Daoy (cell line): Measurements from ENCODE around the gene CFB. TPM values are rescaled to one million over a fixed set of nuclear protein-coding genes. Genes with fewer than 3 reads are reported as not detected.
"Not testable (repeated sequence)": the region's sequence is repeated elsewhere in the genome, so short reads cannot be mapped to it uniquely, and the experiment has no call there.

Source experiments
- DNase-seq: peaks from one replicate; pipeline ENCODE4 v3.0.0-alpha.2; 2015; ENCODE audit warnings: low read depth
- total RNA-seq: library from RNA; depleted of rRNA; stranded (reverse); fragments of >200 nt; shearing (Covaris generic); gene quantifications from 2 replicates; pipeline ENCODE4 v1.2.3, GENCODE V29; 2014; rRNA removed

Gene CFB
- total RNA-seq, 1 experiment from 2014 or later, result 0.86 TPM

DNA sequence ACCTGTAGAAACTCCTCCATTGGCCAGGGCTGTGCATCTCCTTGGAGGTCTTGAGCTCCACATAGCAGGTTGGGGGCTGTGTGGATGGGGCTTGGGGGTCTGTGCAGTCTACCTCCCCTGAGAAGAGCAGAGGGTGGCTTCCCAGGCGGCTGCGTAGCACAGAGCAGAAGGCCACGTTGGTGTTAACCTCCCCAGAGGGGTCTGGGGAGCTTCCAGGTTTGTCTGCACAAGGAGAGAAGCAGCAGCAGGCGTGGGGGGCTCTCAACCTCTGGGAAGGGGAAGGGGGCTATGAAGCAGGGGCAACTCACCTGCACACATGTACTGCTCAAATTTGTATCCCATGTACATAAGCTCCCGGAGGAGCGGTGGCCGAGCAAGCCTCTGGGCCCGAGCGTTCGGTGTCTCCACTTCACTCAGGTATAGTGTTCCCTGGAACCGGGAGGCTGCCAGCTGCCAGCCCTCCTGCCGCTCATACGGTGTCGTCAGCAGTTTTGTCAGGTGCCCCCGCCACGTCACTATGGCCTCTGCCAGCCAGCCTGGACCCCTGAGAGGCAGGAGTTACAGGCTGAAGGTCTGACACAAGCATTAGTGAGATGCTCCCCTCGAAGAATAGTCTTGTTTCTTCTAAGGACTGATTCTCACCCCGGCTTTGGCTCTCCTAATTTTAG, 24.8 kb downstream of the CFB start:
- DNase-seq, result peak; percentile 51

DNA sequence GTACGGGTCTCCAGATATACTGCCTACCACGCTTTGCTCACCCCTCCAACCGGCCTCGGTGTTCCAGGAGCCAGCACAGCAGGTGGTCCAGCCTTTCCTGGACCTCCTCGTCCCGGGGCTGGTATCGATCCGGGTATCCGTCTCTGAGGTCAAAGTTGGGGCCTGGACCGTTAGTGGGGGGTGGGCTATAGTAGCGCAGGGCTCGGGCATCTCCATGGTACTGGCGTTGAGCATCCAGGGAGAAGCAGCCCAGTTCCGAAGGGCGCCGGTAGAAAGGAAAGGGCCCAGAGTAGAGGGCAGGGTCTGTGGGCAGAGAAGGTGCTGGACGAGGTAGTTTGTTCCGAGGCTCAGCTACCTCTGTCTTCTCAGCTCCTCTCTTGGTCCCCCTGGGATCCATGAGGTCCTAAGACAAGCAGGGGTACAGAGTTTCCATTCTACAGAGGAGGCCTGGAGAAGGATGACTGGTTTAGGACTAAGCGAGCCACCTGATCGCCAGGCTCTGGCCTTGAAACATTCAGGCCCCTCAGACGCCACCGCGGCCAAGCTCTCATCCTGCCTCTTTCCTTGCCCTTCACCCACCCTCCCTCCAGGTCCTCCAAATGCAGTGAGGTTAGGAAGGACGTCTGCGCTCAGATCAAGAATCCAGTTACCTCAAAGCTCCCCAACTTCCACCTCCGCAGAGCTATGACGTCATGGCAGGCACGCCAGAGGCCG, 25.5 kb downstream of the CFB start:
- no peak for DNase-seq

DNA sequence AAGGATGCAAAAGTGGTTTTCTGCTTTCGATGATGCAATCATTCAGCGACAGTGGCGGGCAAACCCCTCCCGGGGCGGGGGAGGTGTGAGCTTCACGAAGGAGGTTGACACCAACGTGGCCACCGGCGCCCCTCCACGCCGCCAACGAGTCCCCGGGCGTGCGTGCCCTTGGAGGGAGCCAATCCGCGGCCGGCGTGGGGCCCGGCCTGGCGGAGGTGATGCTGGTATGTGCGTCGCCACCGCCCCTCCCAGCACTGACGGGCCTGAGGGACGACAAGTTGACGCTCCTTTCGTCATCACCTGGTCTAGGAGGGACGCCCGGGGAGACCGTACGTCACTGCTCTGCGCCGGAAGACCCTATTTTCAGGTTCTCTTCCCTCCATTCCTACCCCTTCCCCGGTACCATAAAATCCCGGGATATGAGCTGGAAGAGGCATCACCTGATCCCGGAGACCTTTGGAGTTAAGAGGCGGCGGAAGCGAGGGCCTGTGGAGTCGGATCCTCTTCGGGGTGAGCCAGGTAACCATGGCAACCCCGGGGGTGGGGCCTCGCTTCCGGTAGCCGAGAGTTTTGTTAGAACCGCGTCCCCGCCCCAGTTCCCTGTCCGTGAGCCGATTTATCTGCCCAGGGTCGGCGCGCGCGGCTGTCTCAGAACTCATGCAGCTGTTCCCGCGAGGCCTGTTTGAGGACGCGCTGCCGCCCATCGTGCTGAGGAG, 26.3 kb downstream of the CFB start, which contains the start of gene DXO:
TSS of gene DXO (minus strand) at position 146 of the 716 bp plus-strand sequence. CDS start 463 bp downstream, outside the sequence.
- peak; percentile 100 for DNase-seq

DNA sequence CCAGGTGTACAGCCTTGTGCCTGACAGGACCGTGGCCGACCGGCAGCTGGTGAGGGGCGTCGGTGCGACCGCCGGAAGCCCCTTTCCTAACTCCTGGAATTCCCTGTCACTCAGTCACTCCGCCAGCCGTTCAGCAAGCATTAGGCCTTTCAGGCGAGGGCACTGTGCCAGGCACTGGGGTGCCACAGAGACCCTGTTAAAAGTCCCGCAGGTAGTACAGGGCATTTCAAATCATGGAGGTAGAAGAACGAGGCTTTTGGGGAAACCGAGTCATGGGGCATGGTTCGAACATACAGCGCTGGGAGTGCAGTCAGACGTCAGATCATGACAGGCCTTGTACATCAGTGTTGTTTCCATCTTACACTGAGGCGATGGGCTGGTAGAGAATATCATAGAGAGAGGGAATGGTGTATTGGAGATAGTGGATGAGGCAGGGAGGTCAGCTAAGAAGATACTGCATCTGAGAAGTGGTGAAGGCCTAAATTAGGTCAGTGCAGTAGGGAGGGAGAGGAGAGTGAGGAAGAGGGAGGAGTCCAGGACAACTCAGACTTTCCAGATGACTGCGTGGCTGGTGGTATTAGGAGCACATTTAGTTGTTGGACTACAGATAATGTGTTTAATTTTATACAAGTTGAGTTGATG, 26.9 kb downstream of the CFB start:
- DNase-seq, result peak; percentile 36

DNA sequence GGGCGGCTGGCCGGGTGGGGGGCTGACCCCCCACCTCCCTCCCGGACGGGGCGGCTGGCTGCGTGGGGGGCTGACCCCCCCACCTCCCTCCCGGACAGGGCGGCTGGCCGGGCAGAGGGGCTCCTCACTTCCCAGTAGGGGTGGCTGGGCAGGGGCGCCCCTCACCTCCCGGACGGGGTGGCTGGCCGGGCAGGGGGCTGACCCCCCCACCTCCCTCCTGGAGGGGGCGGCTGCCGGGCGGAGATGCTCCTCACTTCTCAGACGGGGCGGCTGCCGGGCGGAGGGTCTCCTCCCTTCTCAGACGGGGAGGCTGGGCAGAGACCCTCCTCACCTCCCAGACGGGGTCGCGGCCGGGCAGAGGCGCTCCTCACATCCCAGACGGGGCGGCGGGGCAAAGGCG, 30.2 kb downstream of the CFB start:
- not testable (repeated sequence) for DNase-seq

DNA sequence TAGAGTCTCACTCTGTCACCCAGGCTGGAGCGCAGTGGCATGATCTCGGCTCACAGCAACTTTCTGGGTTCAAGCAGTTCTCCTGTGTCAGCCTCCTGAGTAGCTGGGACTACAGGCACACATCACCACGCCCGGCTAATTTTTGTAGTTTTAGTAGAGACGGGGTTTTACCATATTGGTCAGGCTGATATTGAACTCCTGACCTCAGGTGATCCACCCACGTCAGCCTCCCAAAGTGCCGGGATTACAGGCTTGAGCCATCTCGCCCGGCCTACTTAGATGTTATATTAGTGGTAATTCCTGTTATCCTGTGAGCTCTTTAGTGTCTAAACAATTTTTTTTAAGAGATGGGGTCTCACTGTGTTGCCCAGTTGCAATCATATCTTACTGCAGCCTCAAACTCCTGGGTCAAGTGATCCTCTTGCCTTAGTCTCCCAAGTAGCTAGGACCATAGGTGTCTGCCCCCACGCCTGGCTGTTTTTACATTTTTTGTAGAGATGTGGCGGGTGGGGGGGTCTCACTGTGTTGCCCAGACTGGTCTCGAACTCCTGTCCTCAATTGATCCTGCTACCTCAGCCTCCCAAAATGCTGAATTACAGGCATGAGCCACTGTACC, 32.0 kb downstream of the CFB start:
- DNase-seq, result no peak

DNA sequence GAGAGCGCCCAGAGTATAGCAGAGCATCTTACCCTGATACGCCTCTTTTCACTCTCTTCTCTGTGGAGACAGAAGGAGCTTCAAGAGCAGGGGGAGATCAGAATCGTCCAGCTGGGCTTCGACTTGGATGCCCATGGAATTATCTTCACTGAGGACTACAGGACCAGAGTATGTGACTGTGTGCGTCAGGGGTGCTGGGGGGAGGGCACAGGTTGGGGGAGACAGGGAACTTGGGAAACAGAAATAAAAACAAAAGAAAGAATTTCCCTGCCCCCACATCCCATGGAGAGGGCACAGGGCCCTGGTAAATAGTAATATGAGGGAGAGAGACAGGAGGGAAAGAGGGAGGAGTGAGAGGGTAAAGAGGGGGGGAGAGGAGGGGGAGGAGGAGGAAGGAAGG, 32.9 kb downstream of the CFB start:
- DNase-seq, result no peak

DNA sequence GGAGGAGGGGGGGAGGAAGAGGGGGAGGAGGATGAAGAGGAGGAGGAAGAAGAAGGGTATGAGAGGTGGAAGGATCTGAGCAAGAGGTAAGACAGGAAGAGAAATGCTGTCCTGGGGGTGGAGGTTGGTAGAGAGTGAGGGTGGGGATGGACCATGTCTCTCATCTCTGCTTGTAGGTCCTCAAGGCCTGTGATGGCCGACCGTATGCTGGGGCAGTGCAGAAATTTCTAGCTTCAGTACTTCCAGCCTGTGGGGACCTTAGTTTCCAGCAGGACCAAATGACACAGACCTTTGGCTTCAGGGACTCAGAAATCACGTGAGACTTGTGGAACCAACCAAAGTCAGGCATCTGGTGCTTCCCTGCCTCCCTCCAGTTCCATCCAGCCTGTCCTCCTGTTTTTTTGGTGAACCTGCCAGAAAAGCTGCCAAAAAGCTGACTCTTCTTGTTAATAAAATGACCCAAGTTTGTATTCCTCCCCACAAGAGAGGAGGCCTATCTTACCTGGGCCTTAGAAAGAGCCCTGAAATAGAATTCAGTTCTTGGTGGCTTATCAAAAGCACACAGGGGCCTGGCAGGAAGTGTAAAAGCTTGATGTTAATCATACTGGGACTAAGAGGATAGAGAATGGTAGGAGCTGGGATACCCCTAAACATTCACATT, 33.5 kb downstream of the CFB start:
- DNase-seq, result no peak

DNA sequence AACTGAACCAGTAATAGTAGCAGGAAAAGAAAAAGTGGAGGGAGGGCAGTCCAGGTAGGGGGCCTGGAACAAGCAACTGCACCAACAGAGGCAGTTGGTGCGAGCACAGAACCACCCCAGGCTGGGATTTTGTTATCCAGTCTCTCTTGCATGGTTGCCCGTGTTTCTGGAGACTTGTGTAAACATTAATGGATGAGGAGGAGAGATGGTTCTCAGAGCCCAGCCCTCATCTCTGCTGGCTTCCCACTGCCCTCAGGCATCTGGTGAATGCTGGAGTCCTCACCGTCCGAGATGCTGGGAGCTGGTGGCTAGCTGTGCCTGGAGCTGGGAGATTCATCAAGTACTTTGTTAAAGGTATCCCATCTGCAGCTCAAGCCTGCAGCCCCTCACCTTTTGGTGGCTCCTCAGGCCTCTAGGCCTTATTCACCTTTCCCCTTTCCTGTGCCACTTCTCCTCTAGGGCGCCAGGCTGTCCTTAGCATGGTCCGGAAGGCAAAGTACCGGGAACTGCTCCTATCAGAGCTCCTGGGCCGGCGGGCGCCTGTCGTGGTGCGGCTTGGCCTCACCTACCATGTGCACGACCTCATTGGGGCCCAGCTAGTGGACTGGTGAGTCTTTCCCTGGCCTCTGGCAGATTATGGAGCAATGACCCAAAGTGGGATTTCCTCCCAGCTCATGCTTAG, 34.4 kb downstream of the CFB start:
- not testable (repeated sequence) for DNase-seq

DNA sequence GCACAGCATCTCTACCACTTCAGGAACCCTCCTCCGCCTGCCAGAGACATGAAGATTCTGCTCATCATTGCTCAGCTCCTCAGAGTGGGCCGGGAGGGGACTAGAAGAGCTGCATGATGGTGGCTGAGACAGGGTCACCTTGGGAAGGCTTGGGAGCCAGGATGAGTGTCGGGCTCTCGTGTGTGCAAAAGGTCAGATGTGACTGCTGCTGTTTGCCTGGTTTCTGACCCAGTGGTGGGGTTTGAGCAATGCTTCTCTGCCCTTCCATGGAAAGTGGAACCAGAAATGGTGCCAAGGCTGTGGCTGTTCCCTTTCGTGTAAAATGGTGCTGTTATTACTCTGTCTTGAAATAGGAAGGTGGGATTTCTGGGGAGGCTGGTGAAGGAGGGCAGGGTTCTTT, 35.1 kb downstream of the CFB start:
- DNase-seq, result not testable (repeated sequence)

DNA sequence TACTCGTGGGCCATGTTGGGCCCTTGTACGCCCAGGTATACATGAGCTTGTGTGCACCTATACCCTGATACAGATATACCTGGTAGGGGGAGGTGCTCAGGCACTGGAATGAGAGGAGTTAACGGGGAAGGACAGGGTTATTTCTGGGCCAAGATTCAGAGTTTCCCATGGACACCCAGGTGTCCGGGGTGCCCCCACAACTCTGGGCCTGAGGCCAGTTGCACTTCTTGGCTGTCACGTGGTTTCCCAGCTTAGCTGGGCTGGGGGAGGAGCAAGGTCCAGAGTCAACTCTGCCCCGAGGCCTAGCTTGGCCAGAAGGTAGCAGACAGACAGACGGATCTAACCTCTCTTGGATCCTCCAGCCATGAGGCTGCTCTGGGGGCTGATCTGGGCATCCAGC, 35.8 kb downstream of the CFB start, which contains the start of gene C4A:
TSS of gene C4A (plus strand) at position 314 of the 400 bp plus-strand sequence. CDS start at position 365, 51 bp downstream.
- DNase-seq, result not testable (repeated sequence)

DNA sequence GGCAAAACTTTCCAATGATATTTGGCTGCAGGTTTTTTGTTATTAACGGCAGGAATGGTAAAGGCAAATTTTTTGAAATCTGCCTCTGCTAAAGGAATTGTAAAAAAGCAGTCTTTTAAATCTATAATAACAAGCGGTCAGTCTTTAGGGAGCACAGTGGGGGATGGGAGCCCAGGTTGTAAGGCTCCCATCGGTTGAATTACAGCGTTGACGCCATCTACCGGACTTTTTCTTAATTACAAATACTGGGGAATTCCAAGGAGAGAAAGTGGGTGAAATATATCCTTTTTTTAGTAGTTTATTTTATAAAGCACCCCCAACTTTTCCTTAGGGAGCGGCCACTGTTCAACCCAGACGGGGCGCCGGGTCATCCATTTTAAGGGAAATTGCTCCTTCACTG, 43.5 kb downstream of the CFB start:
- not testable (repeated sequence) for DNase-seq

DNA sequence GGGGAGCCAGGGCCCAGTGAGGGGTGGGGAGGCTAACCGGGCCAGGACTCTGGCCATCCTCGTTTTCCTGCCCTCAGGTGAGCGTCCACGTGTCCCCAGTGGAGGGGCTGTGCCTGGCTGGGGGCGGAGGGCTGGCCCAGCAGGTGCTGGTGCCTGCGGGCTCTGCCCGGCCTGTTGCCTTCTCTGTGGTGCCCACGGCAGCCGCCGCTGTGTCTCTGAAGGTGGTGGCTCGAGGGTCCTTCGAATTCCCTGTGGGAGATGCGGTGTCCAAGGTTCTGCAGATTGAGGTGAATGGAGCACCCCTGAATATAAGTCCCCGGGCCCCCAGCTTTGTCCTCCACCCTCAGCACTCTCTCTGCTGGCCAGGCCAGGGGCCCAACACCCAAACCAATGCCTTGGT, 48.5 kb downstream of the CFB start:
- DNase-seq, result not testable (repeated sequence)

DNA sequence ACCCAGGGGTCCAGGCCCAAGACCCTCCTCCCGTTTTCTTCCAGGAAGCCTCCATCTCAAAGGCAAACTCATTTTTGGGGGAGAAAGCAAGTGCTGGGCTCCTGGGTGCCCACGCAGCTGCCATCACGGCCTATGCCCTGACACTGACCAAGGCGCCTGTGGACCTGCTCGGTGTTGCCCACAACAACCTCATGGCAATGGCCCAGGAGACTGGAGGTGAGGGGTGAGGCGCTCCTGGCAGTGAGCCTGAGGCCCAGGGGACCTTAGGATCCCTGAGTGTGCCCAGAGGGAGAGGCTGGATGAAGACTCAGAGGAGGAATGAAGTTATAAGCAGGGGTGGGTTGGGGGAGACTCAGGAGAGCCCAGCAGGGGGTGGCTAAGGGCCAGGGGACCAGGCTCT, 50.5 kb downstream of the CFB start:
- not testable (repeated sequence) for DNase-seq

Other genes starting within 250 kb of the CFB start
- 55.2 and 64.4 TPM in 2 replicates for gene ABHD16A, start 242.8 kb upstream of the CFB start, total RNA-seq
- gene LY6G6F, start 239.2 kb upstream of the CFB start, total RNA-seq, result not detected in 2 replicates
- not detected in 2 replicates for gene LY6G6D, start 230.7 kb upstream of the CFB start, total RNA-seq
- not detected in 2 replicates for gene LY6G6C, start 224.3 kb upstream of the CFB start, total RNA-seq
- gene MPIG6B, start 222.7 kb upstream of the CFB start, total RNA-seq, result not detected in 2 replicates
- gene DDAH2, start 216.8 kb upstream of the CFB start, total RNA-seq, result 46.1 and 55.6 TPM in 2 replicates
- gene CLIC1, start 209.6 kb upstream of the CFB start, total RNA-seq, result 1,198 and 1,241 TPM in 2 replicates
- 19.9 and 20.9 TPM in 2 replicates for gene MSH5, start 206.1 kb upstream of the CFB start, total RNA-seq
- 0.27 and 1.6 TPM in 2 replicates for gene SAPCD1, start 183.4 kb upstream of the CFB start, total RNA-seq
- 0.34 TPM in 1 of 2 replicates, not detected in the other for gene VWA7, start 168.8 kb upstream of the CFB start, total RNA-seq
- gene VARS1, start 150.3 kb upstream of the CFB start, total RNA-seq, result 77.3 and 80.3 TPM in 2 replicates
- gene LSM2, start 139.1 kb upstream of the CFB start, total RNA-seq, result 91.8 and 146 TPM in 2 replicates
- 0.12 and 0.80 TPM in 2 replicates for gene HSPA1L, start 130.8 kb upstream of the CFB start, total RNA-seq
- 148 and 171 TPM in 2 replicates for gene HSPA1A, start 130.6 kb upstream of the CFB start, total RNA-seq
- 194 and 206 TPM in 2 replicates for gene HSPA1B, start 118.4 kb upstream of the CFB start, total RNA-seq
- gene NEU1, start 83.3 kb upstream of the CFB start, total RNA-seq, result 46.6 and 51.0 TPM in 2 replicates
- not detected in 2 replicates for gene SLC44A4, start 67.1 kb upstream of the CFB start, total RNA-seq
- 72.8 and 80.6 TPM in 2 replicates for gene EHMT2, start 48.4 kb upstream of the CFB start, total RNA-seq
- gene ZBTB12, start 44.0 kb upstream of the CFB start, total RNA-seq, result 7.5 and 9.8 TPM in 2 replicates
- gene C2, start 18.4 kb upstream of the CFB start, total RNA-seq, result 0.24 and 1.5 TPM in 2 replicates
- gene NELFE, start 12.9 kb downstream of the CFB start, total RNA-seq, result 180 and 195 TPM in 2 replicates
- 59.7 and 62.5 TPM in 2 replicates for gene SKIC2, start 13.1 kb downstream of the CFB start, total RNA-seq
- gene DXO, start 26.0 kb downstream of the CFB start, total RNA-seq, result 24.3 and 26.0 TPM in 2 replicates
- 0.27 and 3.2 TPM in 2 replicates for gene C4A, start 36.0 kb downstream of the CFB start, total RNA-seq
- gene C4B, start 68.7 kb downstream of the CFB start, total RNA-seq, result 0.30 and 3.7 TPM in 2 replicates
- not detected in 2 replicates for gene CYP21A2, start 92.3 kb downstream of the CFB start, total RNA-seq
- 0.11 and 0.24 TPM in 2 replicates for gene TNXB, start 163.2 kb downstream of the CFB start, total RNA-seq
- gene ATF6B, start 182.2 kb downstream of the CFB start, total RNA-seq, result 16.6 and 17.7 TPM in 2 replicates
- gene FKBPL, start 184.2 kb downstream of the CFB start, total RNA-seq, result 12.7 and 20.2 TPM in 2 replicates
- not detected in 2 replicates for gene PRRT1, start 205.8 kb downstream of the CFB start, total RNA-seq
- 29.4 and 145 TPM in 2 replicates for gene PPT2, start 208.0 kb downstream of the CFB start, total RNA-seq
- gene EGFL8, start 218.5 kb downstream of the CFB start, total RNA-seq, result 0.21 and 2.2 TPM in 2 replicates
- 37.4 and 42.6 TPM in 2 replicates for gene AGPAT1, start 230.0 kb downstream of the CFB start, total RNA-seq
- gene RNF5, start 232.3 kb downstream of the CFB start, total RNA-seq, result 70.4 and 80.2 TPM in 2 replicates
- gene AGER, start 238.2 kb downstream of the CFB start, total RNA-seq, result 0.60 and 1.1 TPM in 2 replicates
- 31.7 and 45.4 TPM in 2 replicates for gene PBX2, start 244.1 kb downstream of the CFB start, total RNA-seq
- gene GPSM3, start 246.5 kb downstream of the CFB start, total RNA-seq, result 2.2 and 6.6 TPM in 2 replicates